Stimulated activated naive CD8-positive, alpha-beta T cell treated with anti-CD3 and anti-CD28 coated beads, Interleukin-15, Interleukin-2, amounts not matched to agents 100 ng/mL and 50 ng/mL, for 24 hours (primary cell): ENCODE measurements around the gene IL17D.

ENCODE experiments used
- H3K27ac Mint-ChIP-seq: one replicate; pipeline ENCODE4 v1.8.0; 2021; ENCODE audit warnings: mild to moderate bottlenecking, mixed read lengths
- H3K27me3 Mint-ChIP-seq: one replicate; pipeline ENCODE4 v1.8.0; 2021; ENCODE audit warnings: mixed read lengths
- H3K36me3 Mint-ChIP-seq: one replicate; pipeline ENCODE4 v1.8.0; 2021; ENCODE audit warnings: low read depth, mixed read lengths
- H3K4me1 Mint-ChIP-seq: one replicate; pipeline ENCODE4 v1.8.0; 2021; ENCODE audit warnings: low read depth, mixed read lengths
- H3K4me3 Mint-ChIP-seq: one replicate; pipeline ENCODE4 v1.8.0; 2021; ENCODE audit warnings: mild to moderate bottlenecking, mixed read lengths
- H3K9me3 Mint-ChIP-seq: one replicate; pipeline ENCODE4 v1.8.0; 2021; ENCODE audit warnings: mixed read lengths

Gene IL17D

DNA sequence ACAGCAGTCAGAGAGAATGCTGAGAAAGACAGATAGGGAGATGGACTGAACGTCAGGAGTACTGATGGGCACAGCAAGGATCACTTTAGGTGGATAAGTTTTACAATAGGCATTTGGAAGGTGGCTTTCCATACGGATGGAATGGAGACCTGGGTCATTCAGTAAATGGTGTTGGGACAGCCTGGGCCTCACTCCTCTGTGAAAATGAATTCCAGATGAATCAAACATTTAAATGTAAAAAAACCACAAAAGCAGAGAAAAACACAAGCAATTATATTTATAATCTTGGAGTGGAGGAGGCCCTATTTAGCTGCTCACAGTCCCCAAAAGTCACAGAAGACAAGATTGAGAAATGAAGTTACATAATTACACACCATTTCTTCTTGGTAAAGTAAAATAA is 4.7 kb downstream of the IL17D start:
- H3K9me3 Mint-ChIP-seq, result no peaks in the 10 kb centered on the region
- no peak overlapping the region for H3K27ac Mint-ChIP-seq
- no peak overlapping the region for H3K4me3 Mint-ChIP-seq
- H3K27me3 Mint-ChIP-seq, result peaks cover 5% of the 10 kb centered on the region
- peaks cover 19% of the 10 kb centered on the region for H3K4me1 Mint-ChIP-seq
- H3K36me3 Mint-ChIP-seq, result no peaks in the 10 kb centered on the region

GRCh38 chr13:20709369-20709768 is 5.9 kb downstream of the IL17D start:
- Mint-ChIP-seq H3K4me3 (no peak overlapping the region), H3K36me3 (no peaks in the 10 kb centered on the region), H3K4me1 (peaks cover 29% of the 10 kb centered on the region), H3K27me3 (peaks cover 14% of the 10 kb centered on the region), H3K27ac (no peak overlapping the region), H3K9me3 (no peaks in the 10 kb centered on the region)

GRCh38 chr13:20709782-20710181 is 6.3 kb downstream of the IL17D start:
- Mint-ChIP-seq H3K4me3 (no peak overlapping the region), H3K27me3 (peaks cover 14% of the 10 kb centered on the region), H3K4me1 (peaks cover 29% of the 10 kb centered on the region), H3K36me3 (no peaks in the 10 kb centered on the region), H3K27ac (no peak overlapping the region), H3K9me3 (no peaks in the 10 kb centered on the region)

- H3K27ac Mint-ChIP-seq, result no peak overlapping the region
- peaks cover 14% of the 10 kb centered on the region for H3K27me3 Mint-ChIP-seq
- H3K36me3 Mint-ChIP-seq, result no peaks in the 10 kb centered on the region
- no peak overlapping the region for H3K4me3 Mint-ChIP-seq
- peaks cover 29% of the 10 kb centered on the region for H3K4me1 Mint-ChIP-seq
- no peaks in the 10 kb centered on the region for H3K9me3 Mint-ChIP-seq
These were observed 8.0 kb downstream of the IL17D start for GRCh38 chr13:20711301-20712044.

GRCh38 chr13:20713014-20713376 is 9.5 kb downstream of the IL17D start:
- H3K4me3 Mint-ChIP-seq, result no peak overlapping the region

GRCh38 chr13:20713751-20714150 is 10.3 kb downstream of the IL17D start:
- Mint-ChIP-seq H3K27me3 (peaks cover 14% of the 10 kb centered on the region), H3K36me3 (no peaks in the 10 kb centered on the region), H3K27ac (no peak overlapping the region), H3K9me3 (no peaks in the 10 kb centered on the region), H3K4me3 (peak overlapping the region; percentile 7), H3K4me1 (peaks cover 29% of the 10 kb centered on the region)

More at GRCh38 chr13:20713014-20713376, 9.5 kb downstream of the IL17D start:
- Mint-ChIP-seq H3K27ac (no peak overlapping the region), H3K36me3 (no peaks in the 10 kb centered on the region), H3K27me3 (peaks cover 14% of the 10 kb centered on the region), H3K4me1 (peaks cover 29% of the 10 kb centered on the region), H3K9me3 (no peaks in the 10 kb centered on the region)

- Mint-ChIP-seq H3K27ac (no peak overlapping the region), H3K4me1 (peaks cover 26% of the 10 kb centered on the region), H3K4me3 (peak overlapping the region; percentile 7), H3K9me3 (no peaks in the 10 kb centered on the region), H3K36me3 (no peaks in the 10 kb centered on the region), H3K27me3 (peaks cover 14% of the 10 kb centered on the region)
These were observed 10.7 kb downstream of the IL17D start for GRCh38 chr13:20714161-20714560.

DNA sequence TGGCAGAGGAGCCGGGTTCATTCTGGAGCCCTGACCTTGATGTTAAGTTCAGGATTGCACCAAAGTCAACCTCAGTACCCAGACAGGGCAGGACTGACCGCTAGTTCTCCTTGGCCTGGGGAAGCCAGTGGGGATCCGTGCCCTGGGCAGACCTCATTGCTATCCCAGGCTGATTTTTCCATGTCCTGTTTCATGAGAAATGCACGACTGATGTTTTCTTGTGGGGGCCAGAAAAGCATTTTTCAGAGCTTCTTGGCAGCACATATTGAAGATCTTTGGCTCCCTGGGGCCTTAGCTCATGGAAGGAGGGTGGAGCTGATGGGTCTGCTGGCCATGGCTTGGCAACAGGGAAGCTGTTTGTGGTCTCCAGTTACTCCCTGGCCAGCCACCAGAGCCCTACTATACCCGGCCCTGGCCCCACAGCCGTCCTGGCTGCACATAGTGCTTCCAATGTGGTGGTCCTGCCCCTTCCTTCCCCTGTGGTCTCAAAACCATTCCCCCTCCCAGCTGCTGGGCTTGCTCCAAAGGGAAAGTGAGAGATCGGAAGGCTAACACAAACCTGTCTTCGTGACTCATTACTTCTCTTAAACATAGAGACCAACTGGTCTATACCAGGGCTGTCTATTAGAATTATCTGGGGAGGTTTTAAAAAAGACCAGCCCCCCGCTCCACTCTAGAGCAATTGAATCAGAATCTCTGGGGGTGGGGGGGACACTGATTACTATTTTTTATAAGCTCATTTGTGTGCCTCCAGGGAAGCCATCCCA is 11.2 kb downstream of the IL17D start:
- Mint-ChIP-seq H3K4me3 (no peak overlapping the region), H3K9me3 (no peaks in the 10 kb centered on the region), H3K36me3 (no peaks in the 10 kb centered on the region), H3K27me3 (peaks cover 14% of the 10 kb centered on the region), H3K4me1 (peaks cover 20% of the 10 kb centered on the region), H3K27ac (no peak overlapping the region)

DNA sequence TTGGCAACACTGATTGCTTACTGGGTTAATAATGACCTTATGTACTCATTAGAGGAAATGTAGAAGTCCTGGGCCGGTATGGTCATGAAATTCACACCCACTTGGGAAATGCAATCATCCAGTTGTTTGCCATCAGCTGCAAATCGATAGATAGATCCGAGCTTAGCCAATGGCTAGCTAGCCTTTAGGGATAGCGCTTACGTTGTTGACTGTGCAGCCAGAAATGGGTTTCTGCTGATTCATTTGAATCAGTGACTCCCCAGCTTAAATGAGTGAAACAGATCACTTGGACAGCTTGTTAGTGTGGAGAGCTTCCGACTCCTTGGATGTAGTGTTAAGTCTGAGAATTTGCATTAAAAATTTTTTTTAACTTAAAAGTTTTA is 11.8 kb downstream of the IL17D start:
- Mint-ChIP-seq H3K4me3 (no peak overlapping the region), H3K27me3 (peaks cover 14% of the 10 kb centered on the region), H3K27ac (no peak overlapping the region), H3K9me3 (no peaks in the 10 kb centered on the region), H3K36me3 (no peaks in the 10 kb centered on the region), H3K4me1 (peaks cover 18% of the 10 kb centered on the region)

DNA sequence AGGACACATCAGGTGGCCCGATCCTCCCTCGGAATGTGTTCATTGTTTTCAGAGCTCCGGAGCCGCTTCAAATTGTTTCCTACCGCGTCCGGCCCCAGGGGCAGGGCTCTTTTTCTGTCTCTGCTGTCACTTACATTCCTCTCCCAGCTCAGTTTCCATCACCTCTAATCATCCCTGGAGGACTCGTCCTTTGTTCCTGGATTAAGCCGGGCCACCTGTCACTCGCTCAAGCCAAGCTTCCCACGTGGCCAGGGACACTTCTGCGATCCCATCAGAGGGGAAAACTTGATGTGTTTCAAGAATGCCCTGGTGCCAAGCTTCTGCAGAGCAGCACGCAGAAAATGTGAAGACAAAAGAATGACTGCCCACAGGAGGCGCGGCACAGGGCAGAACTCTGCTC is 13.5 kb downstream of the IL17D start:
- Mint-ChIP-seq H3K36me3 (no peaks in the 10 kb centered on the region), H3K27me3 (peaks cover 18% of the 10 kb centered on the region), H3K4me3 (no peak overlapping the region), H3K9me3 (no peaks in the 10 kb centered on the region), H3K4me1 (peaks cover 18% of the 10 kb centered on the region), H3K27ac (no peak overlapping the region)

GRCh38 chr13:20717581-20718542 is 14.4 kb downstream of the IL17D start:
- Mint-ChIP-seq H3K27ac (no peak overlapping the region), H3K4me1 (peaks cover 20% of the 10 kb centered on the region), H3K36me3 (no peaks in the 10 kb centered on the region), H3K9me3 (no peaks in the 10 kb centered on the region), H3K4me3 (no peak overlapping the region), H3K27me3 (peaks cover 24% of the 10 kb centered on the region)

DNA sequence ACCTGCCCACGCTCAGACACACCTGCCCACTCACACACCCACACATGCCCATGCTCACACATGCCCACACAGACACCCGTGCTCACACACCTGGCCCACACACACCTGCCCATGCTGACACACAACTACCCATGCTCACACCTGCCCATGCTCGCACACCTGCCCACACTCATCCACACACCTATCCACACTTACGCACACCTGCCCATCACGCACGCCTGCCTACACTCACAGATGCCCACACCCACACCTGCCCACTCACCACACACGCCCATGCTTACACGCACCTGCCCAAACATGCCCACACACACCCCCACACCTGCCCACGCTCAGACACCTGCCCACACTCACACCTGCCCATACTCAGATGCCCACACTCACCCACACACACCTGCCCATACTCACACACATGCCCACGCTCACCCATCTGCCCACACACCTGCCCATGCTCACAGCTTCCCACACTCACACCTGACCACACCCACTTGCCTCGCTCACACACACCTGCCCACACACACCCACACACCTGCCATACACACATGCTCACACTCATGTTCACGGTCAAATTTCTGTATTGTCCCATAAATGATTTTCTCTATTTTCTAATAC is 15.6 kb downstream of the IL17D start:
- Mint-ChIP-seq H3K9me3 (no peaks in the 10 kb centered on the region), H3K27ac (no peak overlapping the region), H3K27me3 (peaks cover 19% of the 10 kb centered on the region), H3K4me1 (peaks cover 10% of the 10 kb centered on the region), H3K4me3 (no peak overlapping the region), H3K36me3 (no peaks in the 10 kb centered on the region)

GRCh38 chr13:20719783-20720182 is 16.3 kb downstream of the IL17D start:
- Mint-ChIP-seq H3K36me3 (no peaks in the 10 kb centered on the region), H3K4me1 (peaks cover 8% of the 10 kb centered on the region), H3K27me3 (peaks cover 17% of the 10 kb centered on the region), H3K4me3 (no peak overlapping the region), H3K27ac (no peak overlapping the region), H3K9me3 (no peaks in the 10 kb centered on the region)

GRCh38 chr13:20720499-20720898 is 17.0 kb downstream of the IL17D start:
- Mint-ChIP-seq H3K4me1 (peaks cover 8% of the 10 kb centered on the region), H3K27ac (no peak overlapping the region), H3K27me3 (peaks cover 17% of the 10 kb centered on the region), H3K4me3 (no peak overlapping the region), H3K9me3 (no peaks in the 10 kb centered on the region), H3K36me3 (no peaks in the 10 kb centered on the region)
